ENCODE measurements around the gene APP.

DNA sequence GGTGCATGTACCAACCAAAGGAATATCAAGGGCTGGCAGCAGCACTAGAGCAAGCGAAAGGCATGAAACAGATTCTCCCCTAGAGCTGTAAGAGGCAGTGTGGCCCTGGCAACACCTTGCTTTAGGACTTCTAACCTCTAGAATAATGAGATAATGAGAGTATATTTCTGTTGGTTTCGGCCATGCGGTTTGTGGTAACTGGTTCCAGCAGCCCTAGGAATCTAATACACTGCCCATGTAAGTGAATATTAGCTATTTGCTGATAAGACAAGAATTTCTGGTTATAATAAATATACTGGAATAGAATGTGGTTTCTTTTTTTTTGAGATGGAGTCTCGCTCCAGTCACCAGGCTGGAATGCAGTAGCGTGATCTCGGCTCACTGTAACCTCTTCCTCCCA is 236.4 kb downstream of the APP start:
- TF ChIP-seq POLR2A (IDR thresholded peaks at IDR 0.05) (no peak), EP300 (IDR thresholded peaks at IDR 0.05; ENCODE audit: low read depth) (no peak)
- TF ChIP-seq, protein P1, sequence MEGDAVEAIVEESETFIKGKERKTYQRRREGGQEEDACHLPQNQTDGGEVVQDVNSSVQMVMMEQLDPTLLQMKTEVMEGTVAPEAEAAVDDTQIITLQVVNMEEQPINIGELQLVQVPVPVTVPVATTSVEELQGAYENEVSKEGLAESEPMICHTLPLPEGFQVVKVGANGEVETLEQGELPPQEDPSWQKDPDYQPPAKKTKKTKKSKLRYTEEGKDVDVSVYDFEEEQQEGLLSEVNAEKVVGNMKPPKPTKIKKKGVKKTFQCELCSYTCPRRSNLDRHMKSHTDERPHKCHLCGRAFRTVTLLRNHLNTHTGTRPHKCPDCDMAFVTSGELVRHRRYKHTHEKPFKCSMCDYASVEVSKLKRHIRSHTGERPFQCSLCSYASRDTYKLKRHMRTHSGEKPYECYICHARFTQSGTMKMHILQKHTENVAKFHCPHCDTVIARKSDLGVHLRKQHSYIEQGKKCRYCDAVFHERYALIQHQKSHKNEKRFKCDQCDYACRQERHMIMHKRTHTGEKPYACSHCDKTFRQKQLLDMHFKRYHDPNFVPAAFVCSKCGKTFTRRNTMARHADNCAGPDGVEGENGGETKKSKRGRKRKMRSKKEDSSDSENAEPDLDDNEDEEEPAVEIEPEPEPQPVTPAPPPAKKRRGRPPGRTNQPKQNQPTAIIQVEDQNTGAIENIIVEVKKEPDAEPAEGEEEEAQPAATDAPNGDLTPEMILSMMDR (IDR thresholded peaks at IDR 0.05), result no peak
